ENCODE results near the gene ZNF354B.
A peak's percentile ranks its signal among the peaks of the same experiment; 100 is the strongest.

- no peak for TF ChIP-seq EZH2 (IDR thresholded peaks at IDR 0.05; ENCODE audit: borderline replicate concordance, low read depth, low read length, severe bottlenecking)
- TF ChIP-seq CTCF (IDR thresholded peaks at IDR 0.05; ENCODE audit: borderline replicate concordance, extremely low read depth, low read length, poor library complexity, severe bottlenecking), result peak; percentile 19
Measured at GRCh38 chr5:178859625-178860521, at the start of gene ZNF354B.

All from DND-41 (cell line).